ENCODE results near the gene SERPINB8.
A peak's percentile ranks its signal among the peaks of the same experiment; 100 is the strongest.
"Not testable (repeated sequence)": the region's sequence is repeated elsewhere in the genome, so short reads cannot be mapped to it uniquely, and the experiment has no call there.

Gene SERPINB8
- total RNA-seq = 5.9 to 11.7 (median 7.6) reads per million in 4 donors

DNA sequence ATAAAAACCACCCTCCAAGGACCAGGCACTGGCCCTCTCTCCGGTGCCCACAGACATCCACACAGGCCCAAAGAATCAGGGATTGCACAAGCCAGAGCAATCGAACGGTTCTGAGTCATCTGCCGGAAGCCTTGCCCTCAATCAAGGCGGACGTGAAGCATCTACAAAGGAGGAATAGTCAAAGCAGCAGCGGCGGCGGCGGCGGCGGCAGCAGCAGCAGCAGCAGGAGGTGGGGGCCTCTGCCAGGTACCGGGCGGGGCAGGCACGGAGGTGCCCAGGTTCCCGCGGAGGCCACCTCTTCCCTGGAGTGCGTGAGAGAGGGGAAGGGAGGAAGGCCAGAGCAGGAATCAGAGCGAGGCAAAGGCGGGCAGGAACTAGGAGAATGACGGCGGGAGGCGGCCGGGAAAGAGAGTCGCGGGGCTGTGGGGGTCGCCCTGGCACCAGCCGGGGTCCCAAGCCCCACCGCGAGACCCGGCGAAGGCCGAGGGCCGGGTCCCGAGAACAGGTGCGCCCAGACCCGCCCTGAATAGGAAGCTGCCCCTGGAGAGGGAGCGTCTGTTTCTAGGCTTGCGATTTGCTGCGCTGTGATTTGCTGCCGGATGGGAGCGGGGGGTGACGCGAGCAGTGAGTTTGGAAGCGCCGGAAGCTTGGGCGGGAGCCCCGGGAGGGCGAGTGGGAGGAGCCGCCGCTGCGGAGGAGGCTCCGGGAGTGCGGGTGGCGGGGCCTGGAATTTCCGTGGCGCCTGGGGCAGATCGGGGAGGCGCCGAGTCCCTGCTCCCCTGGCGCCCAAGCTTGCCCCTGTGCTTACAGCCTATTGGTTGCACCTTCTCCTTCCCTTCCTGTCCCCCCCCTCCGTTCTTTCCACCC, at the start of gene SERPINB8:
Gene SERPINB8 (plus strand): TSS at position 140 of the 867 bp plus-strand sequence. CDS start 8,228 bp downstream, outside the sequence.
- DNase-seq = peak; percentile 66 to 90 (median 73)

- no peak for DNase-seq
These were observed 47.8 kb upstream of the SERPINB8 start for GRCh38 chr18:63922049-63922448.

DNA sequence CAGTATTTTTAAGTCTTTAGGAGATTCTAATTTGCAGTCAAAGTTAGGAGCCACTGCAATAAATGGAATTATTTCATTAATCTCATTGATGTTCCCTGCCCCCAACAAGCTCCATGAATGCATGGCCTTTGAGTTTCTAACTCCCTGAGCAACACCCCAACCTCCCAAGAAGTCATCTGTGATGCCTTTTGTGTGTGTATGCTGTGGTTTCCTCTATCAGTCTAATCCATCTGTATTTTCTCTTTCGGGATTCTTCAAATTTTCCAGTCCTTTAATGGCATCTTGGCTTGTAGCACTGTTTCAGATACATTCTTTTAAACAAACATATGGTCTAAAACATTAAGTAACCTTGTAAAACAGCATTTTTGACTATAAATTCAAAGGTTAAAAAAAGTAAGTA, 45.3 kb upstream of the SERPINB8 start:
- DNase-seq = no peak

DNA sequence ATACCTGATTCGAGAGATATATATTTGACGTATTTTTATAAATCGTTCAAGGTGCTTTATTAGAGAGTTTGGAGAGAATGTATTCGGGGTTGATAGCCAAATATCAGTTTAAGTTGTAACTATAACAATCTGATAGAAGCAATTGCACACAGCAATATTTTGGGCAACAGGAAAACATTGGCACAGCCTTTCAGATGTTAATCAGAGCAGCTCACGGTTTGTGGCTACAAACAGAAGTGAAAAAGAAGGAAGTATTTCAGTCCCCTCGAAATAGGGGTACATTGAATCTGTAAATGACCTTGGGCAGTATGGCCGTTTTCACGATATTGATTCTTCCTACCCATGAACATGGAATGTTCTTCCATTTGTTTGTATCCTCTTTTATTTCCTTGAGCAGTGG, 41.5 kb upstream of the SERPINB8 start:
- no peak for DNase-seq

DNA sequence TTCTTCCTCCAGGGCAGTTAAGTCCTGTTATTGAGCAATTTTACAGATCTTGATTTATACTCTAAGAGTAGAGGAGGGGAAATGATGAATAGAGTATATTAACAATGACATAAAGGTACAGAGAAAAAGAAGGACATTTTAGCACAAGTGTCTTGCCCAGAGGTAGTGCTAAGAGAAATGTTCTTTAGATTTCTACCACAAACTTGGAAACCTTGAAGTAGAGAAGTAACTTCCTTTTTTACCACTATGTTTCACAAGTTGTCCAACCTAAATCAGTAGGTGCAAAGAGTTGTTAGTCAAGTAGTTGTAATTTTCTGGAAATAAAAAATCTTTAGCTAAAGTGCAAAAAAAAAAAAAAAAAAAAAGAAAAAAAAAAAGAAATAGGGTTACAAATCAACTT, 40.5 kb upstream of the SERPINB8 start:
- not testable (repeated sequence) for DNase-seq

- no peak for DNase-seq
These were observed 39.0 kb upstream of the SERPINB8 start for GRCh38 chr18:63930773-63931354.

GRCh38 chr18:63936156-63936931, 33.5 kb upstream of the SERPINB8 start:
- DNase-seq = peak; percentile 20 to 77 (median 29)

- DNase-seq = no peak
These were observed 32.9 kb upstream of the SERPINB8 start for GRCh38 chr18:63936932-63937393.

- DNase-seq = no peak
These were observed 29.9 kb upstream of the SERPINB8 start for GRCh38 chr18:63940008-63940407.

DNA sequence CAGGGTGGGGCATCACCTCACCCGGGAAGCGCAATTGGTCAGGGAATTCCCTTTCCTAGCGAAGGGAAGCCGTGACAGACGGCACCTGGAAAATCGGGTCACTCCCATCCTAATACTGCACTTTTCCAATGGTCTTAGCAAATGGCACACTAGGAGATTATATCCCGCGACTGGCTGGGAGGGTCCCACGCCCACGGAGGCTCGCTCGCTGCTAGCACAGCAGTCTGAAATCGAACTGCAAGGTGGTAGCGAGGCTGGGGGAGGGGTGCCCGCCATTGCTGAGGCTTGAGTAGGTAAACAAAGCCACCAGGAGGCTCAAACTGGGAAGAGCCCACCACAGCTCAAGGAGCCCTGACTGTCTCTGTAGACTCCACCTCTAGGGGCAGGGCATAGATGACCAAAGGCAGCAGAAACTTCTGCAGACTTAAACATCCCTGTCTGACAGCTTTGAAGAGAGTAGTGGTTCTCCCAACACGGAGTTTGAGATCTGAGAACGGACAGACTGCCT, 29.3 kb upstream of the SERPINB8 start:
- DNase-seq = not testable (repeated sequence)

DNA sequence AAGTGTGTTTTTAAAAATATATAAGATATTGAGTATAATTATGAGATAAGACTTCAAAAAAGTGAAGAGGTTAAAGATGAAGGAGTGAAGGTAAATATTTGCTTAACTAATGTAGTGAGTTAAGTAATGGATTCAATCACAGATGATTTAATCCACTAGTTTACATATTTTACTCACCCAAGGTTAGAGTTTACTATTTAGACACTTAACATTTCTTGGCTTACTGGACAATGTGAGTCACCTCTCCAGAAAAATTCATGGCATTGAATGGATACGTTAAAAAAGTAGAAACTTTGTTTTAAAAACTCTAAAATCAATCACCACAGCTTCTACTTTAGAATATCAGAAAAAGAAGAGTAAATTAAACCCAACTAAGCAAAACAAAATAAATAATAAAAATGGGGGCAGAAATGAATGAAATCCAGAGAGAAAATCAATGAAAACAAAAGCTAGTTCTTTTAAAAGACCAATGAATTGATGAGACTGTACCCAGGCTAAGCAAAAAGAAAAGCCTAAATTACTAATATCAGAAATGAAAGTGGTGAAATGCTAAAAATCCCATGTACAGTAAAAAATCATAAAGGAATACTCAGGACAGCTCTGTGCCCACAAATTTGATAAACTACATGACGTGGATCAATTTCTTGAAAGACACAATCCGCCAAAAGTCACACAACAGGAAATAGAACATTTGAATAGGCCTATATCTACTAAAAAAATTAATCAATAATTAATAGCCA, 22.7 kb upstream of the SERPINB8 start:
- no peak for DNase-seq

GRCh38 chr18:63949068-63949737, 20.7 kb upstream of the SERPINB8 start, which contains the start of gene HMSD:
TSS of gene HMSD (plus strand) at chr18:63949301. CDS start at chr18:63953456, 4,155 bp downstream.
- peak; percentile 30 to 68 (median 44) for DNase-seq

DNA sequence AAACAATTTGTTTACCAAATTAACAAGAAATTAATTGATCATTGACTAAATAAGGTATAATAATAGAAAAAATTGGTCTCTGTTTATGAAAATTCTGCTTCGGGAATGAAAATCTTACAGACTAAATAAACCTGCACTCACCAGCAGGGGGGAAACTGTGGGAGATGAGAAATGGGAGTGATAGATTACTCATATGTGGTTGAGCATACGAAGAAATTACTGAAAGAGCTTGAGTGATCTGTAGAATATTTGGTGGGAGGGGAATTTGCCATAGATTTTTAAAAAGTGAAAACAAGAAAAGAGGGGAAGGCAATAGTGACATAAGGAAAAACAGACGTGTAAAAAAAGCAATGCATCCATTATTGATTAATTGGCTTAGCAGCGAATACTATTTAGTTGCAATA, 18.6 kb upstream of the SERPINB8 start:
- DNase-seq = peak in 1 of 5 donors; percentile 58

- DNase-seq = no peak
These were observed 16.1 kb upstream of the SERPINB8 start for GRCh38 chr18:63953811-63954210.

GRCh38 chr18:63956755-63957154, 13.1 kb upstream of the SERPINB8 start:
- DNase-seq = no peak

GRCh38 chr18:63960891-63961290, 9.0 kb upstream of the SERPINB8 start:
- no peak for DNase-seq

GRCh38 chr18:63961435-63961980, 8.4 kb upstream of the SERPINB8 start:
- no peak for DNase-seq

DNA sequence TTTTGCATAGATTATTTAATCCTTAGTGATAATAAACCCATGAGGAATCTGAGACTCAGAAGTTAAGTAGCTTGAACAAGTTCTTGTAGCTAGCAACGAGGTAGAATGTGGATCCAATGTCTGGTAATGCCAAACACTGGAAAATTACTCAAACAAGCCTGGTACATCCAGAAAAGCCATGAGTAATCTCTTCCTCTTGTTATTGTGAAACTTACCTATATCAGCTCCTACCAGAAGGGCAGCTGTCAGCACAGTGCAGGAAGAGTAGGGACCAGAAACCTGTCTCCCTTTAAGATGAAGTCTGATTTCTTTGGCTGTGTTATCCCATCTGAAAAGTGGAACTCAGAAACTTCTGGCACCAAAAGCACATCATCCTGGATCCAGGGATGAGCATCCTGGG, 7.7 kb upstream of the SERPINB8 start:
- DNase-seq = no peak

DNA sequence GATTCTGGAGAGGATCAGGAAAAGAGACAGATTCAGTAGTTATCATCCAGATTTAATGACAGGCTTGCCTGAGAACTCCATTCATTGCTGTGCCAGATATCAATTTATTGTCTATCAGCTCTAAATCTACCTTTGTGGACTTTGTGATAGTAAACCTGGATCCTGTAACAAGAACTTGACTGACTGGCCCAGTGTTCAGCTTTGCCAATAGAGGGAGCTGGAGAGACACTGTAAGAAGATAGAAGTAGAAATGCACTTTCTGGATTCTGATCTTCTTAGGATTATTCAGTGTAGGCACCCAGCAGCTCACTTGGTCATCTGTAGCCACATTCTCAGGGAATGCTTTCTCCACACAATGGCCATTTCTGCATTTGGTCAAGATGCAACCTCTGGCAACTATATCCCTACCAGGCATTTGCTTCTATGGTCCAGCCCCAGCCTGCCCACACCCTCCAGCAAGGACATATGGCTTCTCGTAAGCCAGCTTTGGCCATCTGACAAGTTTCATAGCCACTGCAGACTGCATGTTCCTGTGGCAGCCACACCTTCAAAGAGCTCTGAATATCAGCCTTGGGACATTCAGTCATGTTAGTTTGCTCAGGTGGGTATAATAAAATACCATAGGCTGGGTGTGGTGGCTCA, 6.1 kb upstream of the SERPINB8 start:
- peak in 4 of 5 donors; percentile 12 to 65 (median 39) for DNase-seq

DNA sequence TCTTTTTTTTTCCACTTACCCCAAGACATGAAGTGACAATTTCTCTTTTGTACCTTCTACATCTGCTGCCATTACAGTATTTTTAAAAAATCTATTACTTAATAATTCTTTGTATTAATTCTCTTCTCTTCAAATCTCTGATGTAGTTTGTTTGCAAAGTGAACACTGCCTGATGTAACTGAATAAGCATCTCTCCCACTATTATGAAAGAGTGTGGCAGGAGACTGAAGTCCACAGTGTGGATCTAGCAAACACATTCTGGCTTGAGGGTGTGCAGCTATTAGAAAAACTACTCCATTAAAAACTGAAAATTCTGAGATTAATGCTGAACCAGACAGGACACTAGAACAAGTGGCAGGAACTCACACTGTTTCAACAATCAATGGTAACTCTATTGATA, 5.0 kb upstream of the SERPINB8 start:
- DNase-seq = no peak

All from T-helper 1 cell (primary cell).